Immature natural killer cell (primary cell): Measurements from ENCODE around the gene CABS1. TPM values are rescaled to one million over a fixed set of nuclear protein-coding genes. Genes with fewer than 3 reads are reported as not detected.

ENCODE experiments used
- DNase-seq, 3 donors: peaks; one replicate each; pipeline ENCODE4 v3.0.0; 2022; ENCODE audit warnings: mixed read lengths in 1 of 3
- H3K27ac Mint-ChIP-seq, 6 donors: one replicate each; pipeline ENCODE4 v1.8.0; 2020; ENCODE audit warnings: mixed read lengths in 6 of 6, mild to moderate bottlenecking in 5 of 6, inconsistent platforms in 4 of 6, moderate library complexity in 3 of 6
- H3K27me3 Mint-ChIP-seq, 3 donors: one replicate each; pipeline ENCODE4 v1.8.0; 2020 to 2021; ENCODE audit warnings: low read depth in 3 of 3, mild to moderate bottlenecking in 3 of 3, mixed read lengths in 3 of 3, moderate library complexity in 3 of 3, inconsistent platforms in 1 of 3
- H3K36me3 Mint-ChIP-seq, 3 donors: one replicate each; pipeline ENCODE4 v1.8.0; 2020; ENCODE audit warnings: mixed read lengths in 3 of 3, inconsistent platforms in 2 of 3, mild to moderate bottlenecking in 2 of 3
- H3K4me1 Mint-ChIP-seq, 2 donors: one replicate each; pipeline ENCODE4 v1.8.0; 2020; ENCODE audit warnings: inconsistent platforms in 2 of 2, mild to moderate bottlenecking in 2 of 2, mixed read lengths in 2 of 2, moderate library complexity in 1 of 2
- H3K4me3 Mint-ChIP-seq, 5 donors: one replicate each; pipeline ENCODE4 v1.8.0; 2020; ENCODE audit warnings: mild to moderate bottlenecking in 5 of 5, mixed read lengths in 5 of 5, inconsistent platforms in 3 of 5, moderate library complexity in 3 of 5
- H3K9me3 Mint-ChIP-seq, 6 donors: one replicate each; pipeline ENCODE4 v1.8.0; 2020; ENCODE audit warnings: mild to moderate bottlenecking in 6 of 6, mixed read lengths in 6 of 6, inconsistent platforms in 4 of 6, moderate library complexity in 3 of 6
- polyA plus RNA-seq, 3 donors: library from polyadenylated mRNA; unstranded; fragments of 300-500 nt; fragmentation: Illumina TruSeq; gene quantifications; one replicate each; pipeline ENCODE4 v1.2.3, GENCODE V29; 2021

The CABS1 gene
- not detected for polyA plus RNA-seq

DNA sequence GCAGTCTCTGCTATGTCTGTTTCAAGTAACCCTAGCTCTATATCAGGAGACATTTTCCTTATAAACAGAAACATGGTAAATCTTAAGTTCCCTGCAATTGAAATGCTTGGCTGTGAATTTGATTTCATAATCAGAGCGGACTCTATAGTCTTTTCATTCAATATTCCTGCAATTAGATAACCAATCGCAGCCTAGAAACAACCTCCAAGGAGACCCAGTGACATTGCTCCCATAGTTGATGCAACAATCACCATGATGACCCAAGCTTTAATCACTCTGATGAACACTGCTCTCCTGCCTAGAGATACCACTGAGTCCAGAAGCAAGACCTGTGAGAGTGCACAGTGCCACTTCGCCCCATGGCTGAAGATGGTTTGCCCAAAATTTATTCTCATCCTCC is at the start of gene CABS1:
TSS of gene CABS1 (plus strand) at position 301 of the 400 bp plus-strand sequence. CDS start at position 360, 59 bp downstream.
- no peak within 1 kb of the TSS for H3K4me3 Mint-ChIP-seq
- no peak for DNase-seq

DNA sequence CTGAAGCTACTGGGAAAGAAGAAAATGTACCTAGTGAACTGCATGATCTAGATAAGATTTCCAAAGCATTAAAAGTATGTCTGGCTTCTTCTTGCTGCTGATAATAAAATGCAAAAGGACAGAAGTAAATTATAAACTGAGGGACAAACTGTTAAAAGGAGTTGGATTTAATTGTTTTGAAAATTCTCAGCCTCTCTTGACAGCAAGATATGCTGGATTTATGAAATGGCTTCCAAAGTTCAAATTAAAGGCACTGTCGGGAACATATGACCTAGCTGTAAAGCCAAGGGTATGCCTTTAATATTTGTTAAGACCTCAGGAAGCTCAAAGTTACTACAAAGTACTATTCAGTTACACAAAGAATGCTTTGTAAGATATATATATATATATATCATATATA is 46.1 kb upstream of the CABS1 start:
- no peaks in the 10 kb centered on the region for H3K4me1 Mint-ChIP-seq
- no peak overlapping the region for H3K4me3 Mint-ChIP-seq
- peaks cover 0 to 27% (median 2%) of the 10 kb centered on the region in 6 donors for H3K9me3 Mint-ChIP-seq
- DNase-seq, result no peak
- no peak overlapping the region for H3K27ac Mint-ChIP-seq
- no peaks in the 10 kb centered on the region for H3K36me3 Mint-ChIP-seq
- H3K27me3 Mint-ChIP-seq, result no peaks in the 10 kb centered on the region

More for the DNA sequence above, at the start of gene CABS1:
- Mint-ChIP-seq H3K27me3 (no peaks in the 10 kb centered on the region), H3K9me3 (peaks cover 0 to 13% (median under 1%) of the 10 kb centered on the region in 6 donors), H3K27ac (no peak within 1 kb of the TSS), H3K4me1 (no peaks in the 10 kb centered on the region), H3K36me3 (no peaks in the 10 kb centered on the region)

DNA sequence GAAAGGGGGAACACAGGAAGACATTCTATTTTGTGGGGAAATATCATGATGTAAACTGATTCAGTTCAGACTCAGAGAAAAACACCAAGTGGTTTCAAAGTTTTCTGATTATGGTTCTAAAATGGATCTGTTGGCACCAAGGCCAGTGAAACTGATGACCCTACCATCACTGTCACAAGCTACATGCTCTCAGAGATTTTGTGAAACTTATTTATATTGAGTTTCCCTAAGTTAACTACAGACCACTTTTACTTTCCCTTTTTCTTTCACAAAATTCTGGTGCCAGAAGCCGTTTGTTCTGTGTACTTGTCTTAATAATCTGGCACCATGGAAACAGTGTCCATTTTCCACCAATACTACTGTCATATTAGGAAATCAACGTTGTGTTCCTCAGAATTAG is 43.4 kb upstream of the CABS1 start:
- Mint-ChIP-seq H3K4me3 (no peak overlapping the region), H3K27me3 (no peaks in the 10 kb centered on the region), H3K27ac (no peak overlapping the region), H3K36me3 (no peaks in the 10 kb centered on the region), H3K4me1 (no peaks in the 10 kb centered on the region), H3K9me3 (peaks cover 0 to 17% (median 4%) of the 10 kb centered on the region in 6 donors)
- no peak for DNase-seq

DNA sequence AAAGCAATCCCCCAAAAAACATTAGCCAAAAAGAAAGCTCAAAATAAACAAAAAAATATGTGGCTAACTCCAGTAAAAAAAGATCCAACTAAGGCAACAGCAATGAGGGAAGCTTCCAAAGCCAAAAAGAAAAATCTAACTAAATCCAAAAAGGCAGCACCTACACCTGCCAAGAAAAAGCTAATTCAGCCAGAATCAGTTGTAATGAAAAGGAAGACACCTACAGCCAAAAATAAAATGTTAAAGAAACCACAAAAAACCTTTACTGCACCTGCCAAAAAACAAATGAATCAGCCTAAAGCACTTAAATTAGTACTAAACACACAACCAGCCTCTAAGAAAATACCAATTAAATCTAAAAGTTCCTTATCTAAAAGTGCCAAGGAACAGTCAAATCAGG is 37.2 kb upstream of the CABS1 start:
- no peaks in the 10 kb centered on the region for H3K36me3 Mint-ChIP-seq
- DNase-seq, result no peak
- no peak overlapping the region for H3K4me3 Mint-ChIP-seq
- H3K27ac Mint-ChIP-seq, result no peak overlapping the region
- H3K27me3 Mint-ChIP-seq, result no peaks in the 10 kb centered on the region
- no peaks in the 10 kb centered on the region for H3K4me1 Mint-ChIP-seq
- peaks cover 3 to 18% (median 9%) of the 10 kb centered on the region in 6 donors for H3K9me3 Mint-ChIP-seq

DNA sequence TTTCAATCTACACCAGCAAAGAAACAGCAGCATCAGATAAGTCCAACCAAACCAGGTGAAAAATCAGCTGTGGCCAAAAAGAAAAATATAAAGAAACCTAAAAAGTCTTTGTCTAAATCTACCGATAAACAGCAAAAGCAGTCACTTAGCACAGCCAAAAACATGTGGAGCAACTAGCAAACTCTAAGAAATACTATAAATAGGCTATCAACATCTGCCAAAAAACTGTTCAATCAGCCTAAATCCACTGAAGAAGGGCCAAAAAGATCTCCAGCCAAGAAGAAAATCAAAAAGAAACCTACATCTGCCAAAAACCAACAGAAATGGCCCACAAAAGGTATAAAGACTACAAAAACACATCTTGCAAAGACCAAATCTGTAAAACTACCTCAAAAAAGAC is 36.7 kb upstream of the CABS1 start:
- H3K4me1 Mint-ChIP-seq, result no peaks in the 10 kb centered on the region
- H3K27ac Mint-ChIP-seq, result no peak overlapping the region
- peaks cover 3 to 21% (median 9%) of the 10 kb centered on the region in 6 donors for H3K9me3 Mint-ChIP-seq

DNA sequence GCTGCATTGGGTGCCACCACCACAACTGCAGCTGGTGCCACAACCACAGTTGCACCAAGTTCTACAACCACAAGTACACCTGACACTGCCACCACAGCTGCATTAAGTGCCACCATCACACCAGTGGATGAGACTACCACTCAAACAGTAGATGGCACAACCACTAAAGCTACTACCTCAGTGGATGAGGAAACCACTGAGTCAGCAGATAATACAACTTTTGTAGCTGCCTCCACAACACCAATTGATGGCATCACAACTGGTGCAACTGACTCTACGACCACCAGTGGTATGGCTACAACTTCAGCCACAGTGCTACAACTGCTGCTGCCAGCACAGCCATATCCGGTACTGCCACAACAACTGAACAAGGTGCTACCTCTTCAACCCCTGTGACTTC is 35.1 kb upstream of the CABS1 start:
- Mint-ChIP-seq H3K27ac (no peak overlapping the region), H3K4me1 (no peaks in the 10 kb centered on the region), H3K4me3 (no peak overlapping the region), H3K27me3 (no peaks in the 10 kb centered on the region), H3K36me3 (no peaks in the 10 kb centered on the region), H3K9me3 (peaks cover 0 to 15% (median 7%) of the 10 kb centered on the region in 6 donors)
- no peak for DNase-seq

More for the DNA sequence above, 36.7 kb upstream of the CABS1 start:
- Mint-ChIP-seq H3K4me3 (no peak overlapping the region), H3K36me3 (no peaks in the 10 kb centered on the region), H3K27me3 (no peaks in the 10 kb centered on the region)
- DNase-seq, result no peak

DNA sequence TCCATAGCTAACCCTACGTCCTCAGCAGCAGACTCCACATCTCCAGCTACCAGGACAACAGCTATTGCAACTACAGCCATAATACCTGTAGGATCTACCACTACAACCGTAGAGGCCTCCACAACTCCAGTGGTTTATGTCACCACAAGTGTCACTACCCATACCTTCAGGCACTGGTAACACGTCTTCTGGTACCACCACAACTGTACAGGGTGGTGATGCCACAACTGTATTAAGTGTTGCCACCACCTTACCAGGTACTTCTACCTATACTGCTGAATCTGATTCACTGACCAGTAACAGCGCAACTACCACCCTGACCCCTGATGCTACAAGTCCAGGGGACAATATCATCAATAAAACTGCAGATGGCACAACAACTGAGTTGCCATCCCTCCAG is 34.6 kb upstream of the CABS1 start:
- Mint-ChIP-seq H3K4me3 (no peak overlapping the region), H3K27ac (no peak overlapping the region), H3K36me3 (no peaks in the 10 kb centered on the region), H3K4me1 (no peaks in the 10 kb centered on the region), H3K27me3 (no peaks in the 10 kb centered on the region), H3K9me3 (peaks cover 0 to 13% (median 7%) of the 10 kb centered on the region in 6 donors)
- DNase-seq, result no peak

DNA sequence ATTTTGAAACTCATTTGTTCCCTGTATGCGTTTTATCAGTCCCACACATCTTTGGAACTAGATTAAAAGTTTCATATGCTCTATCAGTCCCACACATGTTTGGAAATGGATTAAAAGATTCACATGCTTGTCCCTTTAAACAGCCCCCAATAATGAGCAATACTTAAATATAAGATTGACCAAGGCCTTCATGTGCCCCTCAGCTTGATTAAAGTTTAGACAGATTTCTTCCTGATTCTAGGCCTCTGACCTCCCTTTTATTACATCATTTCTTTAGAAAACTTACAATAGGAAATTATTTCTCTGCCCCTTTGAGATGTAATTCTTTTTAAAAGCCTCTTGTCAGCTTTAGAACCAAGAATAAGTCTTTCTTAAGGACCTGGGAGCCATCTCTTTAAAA is 31.7 kb upstream of the CABS1 start:
- Mint-ChIP-seq H3K4me1 (no peaks in the 10 kb centered on the region), H3K27ac (no peak overlapping the region), H3K36me3 (no peaks in the 10 kb centered on the region), H3K9me3 (peaks cover 0 to 15% (median 5%) of the 10 kb centered on the region in 6 donors), H3K4me3 (no peak overlapping the region), H3K27me3 (no peaks in the 10 kb centered on the region)
- no peak for DNase-seq

DNA sequence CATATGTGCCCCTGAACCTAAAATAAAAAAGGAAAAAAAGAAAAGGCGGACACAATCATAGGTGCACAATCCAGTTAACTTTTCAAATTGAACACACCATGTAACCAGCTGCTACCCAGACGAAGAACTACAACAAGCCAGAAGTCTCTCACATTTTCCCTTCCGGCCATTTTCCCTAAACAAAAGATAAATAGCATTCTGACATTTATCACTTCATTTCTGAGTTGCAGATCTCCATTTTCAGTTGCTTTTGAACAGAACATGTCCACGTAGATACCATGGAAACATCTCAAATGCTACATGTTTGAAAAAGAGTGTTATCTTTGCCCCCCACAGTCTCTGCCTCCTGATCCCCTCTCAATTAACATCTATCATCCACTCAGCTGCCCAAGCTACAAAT is 29.2 kb upstream of the CABS1 start:
- no peaks in the 10 kb centered on the region for H3K36me3 Mint-ChIP-seq
- H3K9me3 Mint-ChIP-seq, result peaks cover 0 to 15% (median 5%) of the 10 kb centered on the region in 6 donors
- H3K27me3 Mint-ChIP-seq, result peaks cover 0 to 1% (median 0%) of the 10 kb centered on the region in 3 donors
- H3K27ac Mint-ChIP-seq, result no peak overlapping the region
- no peak overlapping the region for H3K4me3 Mint-ChIP-seq
- no peaks in the 10 kb centered on the region for H3K4me1 Mint-ChIP-seq
- no peak for DNase-seq

DNA sequence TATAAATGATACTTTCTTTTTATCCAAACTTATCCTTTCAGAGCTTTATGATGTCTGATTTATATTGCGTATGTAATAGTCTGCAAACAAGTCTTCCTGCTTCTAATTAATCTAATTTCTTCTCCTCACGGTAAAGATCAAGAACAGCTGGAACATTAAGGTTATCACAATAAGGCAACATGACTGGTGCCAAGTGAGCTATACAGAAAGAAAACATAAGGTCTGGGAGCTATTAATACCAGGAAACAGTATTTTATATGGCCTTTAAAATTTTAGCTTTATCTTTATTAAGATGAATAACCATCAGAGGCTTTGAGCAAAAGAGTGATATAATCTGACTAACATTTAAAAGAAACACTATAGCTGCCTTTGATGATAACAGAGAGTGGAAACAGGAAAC is 28.7 kb upstream of the CABS1 start:
- no peak for DNase-seq
- no peaks in the 10 kb centered on the region for H3K36me3 Mint-ChIP-seq
- no peak overlapping the region for H3K4me3 Mint-ChIP-seq
- H3K27ac Mint-ChIP-seq, result no peak overlapping the region
- H3K4me1 Mint-ChIP-seq, result no peaks in the 10 kb centered on the region
- H3K9me3 Mint-ChIP-seq, result peaks cover 0 to 15% (median 5%) of the 10 kb centered on the region in 6 donors
- H3K27me3 Mint-ChIP-seq, result peaks cover 0 to 2% (median 0%) of the 10 kb centered on the region in 3 donors

DNA sequence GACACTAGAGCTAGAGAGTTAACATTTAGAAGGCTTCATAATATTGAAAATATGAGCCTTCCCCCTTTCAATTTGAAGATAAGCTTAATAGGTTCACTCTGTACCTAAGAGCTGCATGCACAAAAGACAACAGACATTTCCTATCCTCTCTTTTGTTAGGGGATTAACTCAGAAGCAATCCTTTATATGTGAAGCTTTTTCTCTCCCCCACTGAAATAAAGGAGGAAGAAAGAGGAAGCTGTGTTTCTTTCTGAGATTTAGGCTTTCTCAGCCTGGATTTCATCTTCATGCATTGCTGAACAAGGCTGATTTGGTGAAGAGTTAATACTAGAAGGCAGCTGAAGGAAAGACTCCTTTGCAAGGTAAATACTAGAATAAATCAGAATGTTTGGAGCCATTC is 21.0 kb upstream of the CABS1 start:
- no peak overlapping the region for H3K4me3 Mint-ChIP-seq
- H3K4me1 Mint-ChIP-seq, result no peaks in the 10 kb centered on the region
- H3K27me3 Mint-ChIP-seq, result peaks cover 0 to 3% (median 2%) of the 10 kb centered on the region in 3 donors
- H3K9me3 Mint-ChIP-seq, result peaks cover 0 to 5% (median 2%) of the 10 kb centered on the region in 6 donors
- H3K27ac Mint-ChIP-seq, result no peak overlapping the region
- no peaks in the 10 kb centered on the region for H3K36me3 Mint-ChIP-seq
- no peak for DNase-seq

DNA sequence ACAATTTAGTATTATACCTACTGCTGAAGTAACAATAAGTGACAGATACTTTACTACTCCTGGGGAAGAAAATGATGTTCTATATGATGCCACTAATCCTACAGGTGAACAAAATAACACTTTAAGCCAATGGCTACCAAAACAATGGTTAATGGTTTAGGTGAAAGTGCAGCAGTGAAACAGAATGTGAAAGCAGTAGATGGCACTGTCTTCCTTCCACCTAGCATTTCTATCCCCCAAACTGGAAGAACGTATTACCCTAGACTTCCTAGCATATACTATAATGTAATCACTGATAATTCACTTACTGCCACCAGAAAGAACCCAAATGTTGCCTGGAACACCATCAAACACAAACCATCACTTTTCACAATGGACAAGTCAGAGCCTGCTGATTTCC is 18.9 kb upstream of the CABS1 start:
- no peaks in the 10 kb centered on the region for H3K36me3 Mint-ChIP-seq
- no peaks in the 10 kb centered on the region for H3K4me1 Mint-ChIP-seq
- H3K27me3 Mint-ChIP-seq, result peaks cover 0 to 2% (median 1%) of the 10 kb centered on the region in 3 donors
- H3K9me3 Mint-ChIP-seq, result peaks cover 0 to 7% (median 4%) of the 10 kb centered on the region in 6 donors
- DNase-seq, result no peak
- no peak overlapping the region for H3K4me3 Mint-ChIP-seq
- no peak overlapping the region for H3K27ac Mint-ChIP-seq

DNA sequence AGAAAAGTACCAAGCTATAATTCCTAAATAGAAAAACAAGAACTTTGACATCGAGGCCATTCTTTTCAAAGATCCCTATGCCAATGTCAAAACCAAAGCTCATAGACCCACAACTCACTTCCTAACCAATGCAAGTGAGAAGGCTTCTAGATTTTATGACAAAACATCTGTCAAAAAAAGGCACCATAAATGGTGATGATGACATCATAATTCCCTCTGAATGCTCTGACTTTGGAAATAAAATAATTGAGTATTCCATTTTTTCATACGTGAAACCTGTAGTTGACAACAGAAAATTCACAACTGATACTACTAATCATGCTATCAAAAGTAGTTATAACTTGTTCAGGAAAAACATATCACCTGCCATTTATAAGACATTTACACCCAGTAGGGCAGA is 8.7 kb upstream of the CABS1 start:
- H3K9me3 Mint-ChIP-seq, result peaks cover 0 to 10% (median 3%) of the 10 kb centered on the region in 6 donors
- no peaks in the 10 kb centered on the region for H3K36me3 Mint-ChIP-seq
- DNase-seq, result no peak
- no peak overlapping the region for H3K4me3 Mint-ChIP-seq
- no peaks in the 10 kb centered on the region for H3K4me1 Mint-ChIP-seq
- H3K27me3 Mint-ChIP-seq, result peaks cover 0 to 1% (median 0%) of the 10 kb centered on the region in 3 donors
- H3K27ac Mint-ChIP-seq, result no peak overlapping the region

DNA sequence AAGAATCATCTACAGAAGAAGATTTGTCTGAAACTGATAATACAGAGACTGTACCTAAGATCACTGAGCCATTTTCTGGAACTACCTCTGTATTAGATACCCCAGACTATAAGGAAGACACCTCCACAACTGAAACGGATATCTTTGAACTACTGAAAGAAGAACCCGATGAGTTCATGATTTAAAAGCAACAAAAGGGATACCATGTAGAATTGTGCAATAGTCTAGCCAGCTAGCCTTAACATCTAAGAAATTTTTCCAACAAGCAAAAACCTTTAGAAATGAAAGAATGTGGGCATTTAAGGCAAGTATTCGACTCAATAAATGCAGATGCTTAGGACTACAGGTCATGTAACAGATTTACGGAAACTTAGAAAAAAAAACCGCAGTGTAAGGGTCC is 1.3 kb downstream of the CABS1 start:
- Mint-ChIP-seq H3K4me3 (no peak overlapping the region), H3K36me3 (no peaks in the 10 kb centered on the region), H3K9me3 (peaks cover 0 to 13% (median 2%) of the 10 kb centered on the region in 6 donors), H3K27me3 (no peaks in the 10 kb centered on the region), H3K4me1 (no peaks in the 10 kb centered on the region), H3K27ac (no peak overlapping the region)
- DNase-seq, result no peak

DNA sequence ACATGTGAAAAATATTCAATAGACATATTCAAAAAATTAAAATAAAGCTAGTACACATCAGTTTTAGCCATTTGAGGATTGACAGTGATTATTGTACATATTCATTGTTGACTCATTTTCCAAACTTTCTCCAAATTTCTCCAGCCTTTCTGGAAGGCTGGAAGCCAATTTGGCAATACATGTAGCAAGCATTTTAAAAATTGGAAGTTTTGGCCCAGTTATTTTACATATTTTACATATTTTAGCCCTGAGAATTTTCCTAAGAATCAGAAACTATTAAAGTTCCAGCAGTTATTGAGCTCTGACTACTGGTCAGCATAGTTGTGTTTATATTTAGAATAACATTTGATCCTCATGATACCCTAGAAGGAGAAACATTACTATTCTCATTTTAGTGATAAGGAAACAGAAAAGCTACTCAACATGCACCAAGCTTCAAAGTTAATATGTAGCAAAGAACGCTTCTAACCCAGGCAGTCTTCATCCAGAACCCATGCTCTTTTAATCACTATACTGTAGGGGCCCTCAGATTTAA is 3.2 kb downstream of the CABS1 start:
- no peaks in the 10 kb centered on the region for H3K27me3 Mint-ChIP-seq
- H3K27ac Mint-ChIP-seq, result no peak overlapping the region
- peaks cover 0 to 13% (median 3%) of the 10 kb centered on the region in 6 donors for H3K9me3 Mint-ChIP-seq
- H3K4me3 Mint-ChIP-seq, result no peak overlapping the region
- DNase-seq, result no peak
- no peaks in the 10 kb centered on the region for H3K36me3 Mint-ChIP-seq
- H3K4me1 Mint-ChIP-seq, result no peaks in the 10 kb centered on the region
